IMR-90 (cell line): ENCODE data around the gene VOPP1. TPM values are rescaled to one million over a fixed set of nuclear protein-coding genes. Genes with fewer than 3 reads are reported as not detected.

Experiments
- ATAC-seq: fragments of 200-7000 bp; cut with Tn5 transposase; 2 replicates; pipeline ENCODE4 v1.9.1; 2020; ENCODE audit warnings: low read depth, mild to moderate bottlenecking, moderate library complexity
- BruUV-seq: library from RNA; stranded (reverse); fragments of 400-500 nt; replicated peaks from 2 replicates; lab custom pipeline; 2021; lab: Mats Ljungman, UMichigan
- CTCF ChIA-PET: fragments of 300-600 bp; formaldehyde crosslinking; extraction: SDS; loops from one replicate; lab custom pipeline; 2021; ENCODE audit warnings: antibody characterized with exemption; lab: Yijun Ruan, JAX
- POLR2A ChIA-PET: fragments of 300-600 bp; sonication (Branson Sonifier 250); formaldehyde crosslinking; loops from one replicate; lab custom pipeline; 2022; ENCODE audit warnings: antibody characterized with exemption; ENCODE audit not compliant: unreplicated experiment; lab: Charles Lee
- DNase-seq: peaks from one replicate; pipeline ENCODE4 v3.0.0; 2013
- H2AFZ ChIP-seq: replicated peaks from 2 replicates; pipeline ENCODE3; 2013; ENCODE audit warnings: low read length, mild to moderate bottlenecking; ENCODE audit not compliant: poor library complexity
- H2AK5ac ChIP-seq: 2 replicates; pipeline ENCODE4 v1.6.1; 2013; ENCODE audit warnings: low read depth, low read length, inconsistent platforms
- H2AK9ac ChIP-seq: replicated peaks from 2 replicates; pipeline ENCODE3; 2013; ENCODE audit warnings: mild to moderate bottlenecking, low read depth, low read length, moderate library complexity; ENCODE audit not compliant: poor library complexity
- H2BK120ac ChIP-seq: 2 replicates; pipeline ENCODE4 v1.6.1; 2013; ENCODE audit warnings: low read depth, low read length, inconsistent platforms
- H2BK15ac ChIP-seq: 3 replicates; pipeline ENCODE4 v1.6.1; 2013; ENCODE audit warnings: low read depth, low read length, inconsistent platforms
- H2BK20ac ChIP-seq: 2 replicates; pipeline ENCODE4 v1.6.1; 2013; ENCODE audit warnings: low read depth, mild to moderate bottlenecking, inconsistent platforms, low read length, moderate library complexity
- H2BK5ac ChIP-seq: 2 replicates; pipeline ENCODE4 v1.6.1; 2013; ENCODE audit warnings: mild to moderate bottlenecking, low read depth, low read length, inconsistent platforms; ENCODE audit not compliant: poor library complexity, severe bottlenecking
- H3K14ac ChIP-seq: replicated peaks from 2 replicates; pipeline ENCODE4 v1.6.1; 2013; ENCODE audit warnings: low read depth, low read length, inconsistent platforms
- H3K18ac ChIP-seq: 2 replicates; pipeline ENCODE4 v1.6.1; 2013; ENCODE audit warnings: low read depth, low read length, control low read depth
- H3K23ac ChIP-seq: 2 replicates; pipeline ENCODE4 v1.6.1; 2013; ENCODE audit warnings: low read depth, low read length, inconsistent platforms
- H3K27ac ChIP-seq: 2 replicates; pipeline ENCODE4 v1.5.1; 2013; ENCODE audit warnings: mild to moderate bottlenecking, control low read depth, low read length; ENCODE audit not compliant: insufficient read depth
- H3K27me3 ChIP-seq: 2 replicates; pipeline ENCODE4 v1.6.1; 2013; ENCODE audit warnings: low read length; ENCODE audit not compliant: control insufficient read depth, insufficient read depth
- H3K36me3 ChIP-seq: 2 replicates; pipeline ENCODE4 v1.6.1; 2013; ENCODE audit warnings: low read length, mixed read lengths; ENCODE audit not compliant: control insufficient read depth, insufficient read depth
- H3K4ac ChIP-seq: 2 replicates; pipeline ENCODE4 v1.6.1; 2013; ENCODE audit warnings: low read depth, low read length, inconsistent platforms
- H3K4me1 ChIP-seq: 2 replicates; pipeline ENCODE4 v1.6.1; 2013; ENCODE audit warnings: low read length, mixed read lengths; ENCODE audit not compliant: control insufficient read depth, insufficient read depth
- H3K4me2 ChIP-seq: 2 replicates; pipeline ENCODE4 v1.6.1; 2013; ENCODE audit warnings: low read depth, mild to moderate bottlenecking, control low read depth, low read length, moderate library complexity
- H3K4me3 ChIP-seq: 2 replicates; pipeline ENCODE4 v1.5.1; 2013; ENCODE audit warnings: low read depth, mild to moderate bottlenecking, control low read depth, low read length, moderate library complexity; ENCODE audit not compliant: insufficient read depth
- H3K56ac ChIP-seq: 2 replicates; pipeline ENCODE4 v1.6.1; 2013; ENCODE audit warnings: low read length, inconsistent platforms; ENCODE audit not compliant: insufficient read depth; ENCODE audit errors: extremely low read depth
- H3K79me1 ChIP-seq, 2 experiments: 2 replicates each; pipeline ENCODE4 v1.6.1; 2013; ENCODE audit warnings: low read length in 2 of 2, inconsistent platforms in 1 of 2, low read depth in 1 of 2
- H3K9ac ChIP-seq: 2 replicates; pipeline ENCODE4 v1.6.1; 2013; ENCODE audit warnings: low read depth, low read length, control low read depth
- H3K9me1 ChIP-seq: 2 replicates; pipeline ENCODE4 v1.6.1; 2013; ENCODE audit warnings: low read length, inconsistent platforms; ENCODE audit not compliant: insufficient read depth
- H3K9me3 ChIP-seq: 2 replicates; pipeline ENCODE4 v1.6.1; 2013; ENCODE audit warnings: low read length; ENCODE audit not compliant: control insufficient read depth, insufficient read depth
- H4K20me1 ChIP-seq: 2 replicates; pipeline ENCODE4 v1.6.1; 2013; ENCODE audit warnings: low read length, inconsistent platforms; ENCODE audit not compliant: insufficient read depth
- H4K5ac ChIP-seq: 2 replicates; pipeline ENCODE4 v1.6.1; 2013; ENCODE audit warnings: mild to moderate bottlenecking, low read depth, low read length, control low read depth
- H4K8ac ChIP-seq, 2 experiments: 2 replicates each; pipeline ENCODE4 v1.6.1; 2013; ENCODE audit warnings: low read depth in 2 of 2, low read length in 2 of 2, control low read depth in 1 of 2, inconsistent platforms in 1 of 2
- H4K91ac ChIP-seq: 2 replicates; pipeline ENCODE4 v1.6.1; 2013; ENCODE audit warnings: low read depth, low read length, inconsistent platforms; ENCODE audit not compliant: insufficient read depth
- BHLHE40 ChIP-seq: fragments of 150-350 bp; IDR thresholded peaks from 2 replicates; pipeline ENCODE4 v1.6.1; 2016; ENCODE audit warnings: mild to moderate bottlenecking, low read depth, low read length
- CEBPB ChIP-seq: IDR thresholded peaks from 2 replicates; pipeline ENCODE4 v1.6.1; 2012; ENCODE audit warnings: low read depth, low read length, improper control_type of control experiment
- CHD1 ChIP-seq: IDR thresholded peaks from 2 replicates; pipeline ENCODE4 v1.6.1; 2012; ENCODE audit warnings: low read depth, low read length, improper control_type of control experiment
- FOS ChIP-seq: fragments of 150-350 bp; IDR thresholded peaks from 2 replicates; pipeline ENCODE4 v1.6.1; 2016; ENCODE audit warnings: low read depth, low read length
- MAFK ChIP-seq: IDR thresholded peaks from 2 replicates; pipeline ENCODE4 v1.6.1; 2012; ENCODE audit warnings: low read depth, low read length, improper control_type of control experiment
- NFE2L2 ChIP-seq: fragments of 150-350 bp; IDR thresholded peaks from 2 replicates; pipeline ENCODE4 v1.6.1; 2016; ENCODE audit warnings: low read depth, mild to moderate bottlenecking, low read length
- POLR2A ChIP-seq: IDR thresholded peaks from 2 replicates; pipeline ENCODE4 v1.6.1; 2012; ENCODE audit warnings: mild to moderate bottlenecking, low read depth, low read length
- RAD21 ChIP-seq: IDR thresholded peaks from 2 replicates; pipeline ENCODE4 v1.6.1; 2012; ENCODE audit warnings: low read length, improper control_type of control experiment
- RCOR1 ChIP-seq: IDR thresholded peaks from 2 replicates; pipeline ENCODE4 v1.6.1; 2012; ENCODE audit warnings: mild to moderate bottlenecking, low read length, improper control_type of control experiment; ENCODE audit not compliant: insufficient replicate concordance
- RFX5 ChIP-seq: IDR thresholded peaks from 2 replicates; pipeline ENCODE4 v1.8.0; 2012; ENCODE audit warnings: low read depth, mild to moderate bottlenecking, low read length, moderate library complexity
- SMC3 ChIP-seq: fragments of 150-350 bp; IDR thresholded peaks from 2 replicates; pipeline ENCODE4 v1.6.1; 2016; ENCODE audit warnings: low read depth, mild to moderate bottlenecking, antibody characterized with exemption, low read length, moderate library complexity
- WGBS, 2 experiments: methylation state at CpG; one replicate each; pipeline versions ENCODE4 v1.1.5 to v1.1.7; 2013; ENCODE audit warnings: missing lambda C conversion rate in 2 of 2; ENCODE audit not compliant: insufficient read length in 1 of 2; ENCODE audit errors: extremely low coverage in 2 of 2; 5-methylcytosine and 5-hydroxymethylcytosine counted together
- dilution Hi-C: fragments of 300-500 bp; cut with HindIII; formaldehyde crosslinking; loops from one replicate; pipeline ENCODE4 v1.14.3; 2018; ENCODE audit warnings: low sequenced_read_pairs; ENCODE audit not compliant: unreplicated experiment
- in situ Hi-C: fragments of 300-500 bp; cut with MboI; formaldehyde crosslinking; loops from 3 replicates; pipeline ENCODE4 v1.14.3; 2019; ENCODE audit warnings: low sequenced_read_pairs, inconsistent platforms, mixed read lengths
- intact Hi-C: fragments of 100-400 bp; cut with micrococcal nuclease; formaldehyde crosslinking; loops from 2 replicates; pipeline ENCODE4 v1.10.0; 2022
- polyA plus RNA-seq, 3 experiments: library from polyadenylated mRNA; depleted of rRNA; stranded (reverse); fragments of >200 nt; gene quantifications; 2 replicates each; pipeline ENCODE4 v1.2.3, GENCODE V29; 2012; ENCODE audit warnings: low replicate concordance in 1 of 3
- total RNA-seq: library from RNA; depleted of rRNA; stranded (reverse); fragments of >200 nt; gene quantifications from 2 replicates; pipeline ENCODE4 v1.2.3, GENCODE V29; 2012
- TF ChIP-seq, protein P1 (sequence below): fragments of 150-350 bp; IDR thresholded peaks from 2 replicates; pipeline ENCODE4 v1.6.1; 2017; ENCODE audit warnings: mild to moderate bottlenecking, antibody characterized with exemption, low read length, low read depth
- TF ChIP-seq, protein P2 (sequence below): fragments of 150-350 bp; IDR thresholded peaks from 2 replicates; pipeline ENCODE4 v1.6.1; 2016; ENCODE audit warnings: low read depth, mild to moderate bottlenecking, low read length, moderate library complexity, borderline replicate concordance
- TF ChIP-seq, protein P3 (sequence below): conservative IDR thresholded peaks from 2 replicates; pipeline ENCODE4 v1.5.1; 2012; ENCODE audit warnings: mild to moderate bottlenecking, low read depth, low read length, improper control_type of control experiment

The VOPP1 gene
- total and polyA plus RNA-seq, 2 of the 4 experiments (the other 2 are of a cell fraction): 60.2 to 94.5 TPM

DNA sequence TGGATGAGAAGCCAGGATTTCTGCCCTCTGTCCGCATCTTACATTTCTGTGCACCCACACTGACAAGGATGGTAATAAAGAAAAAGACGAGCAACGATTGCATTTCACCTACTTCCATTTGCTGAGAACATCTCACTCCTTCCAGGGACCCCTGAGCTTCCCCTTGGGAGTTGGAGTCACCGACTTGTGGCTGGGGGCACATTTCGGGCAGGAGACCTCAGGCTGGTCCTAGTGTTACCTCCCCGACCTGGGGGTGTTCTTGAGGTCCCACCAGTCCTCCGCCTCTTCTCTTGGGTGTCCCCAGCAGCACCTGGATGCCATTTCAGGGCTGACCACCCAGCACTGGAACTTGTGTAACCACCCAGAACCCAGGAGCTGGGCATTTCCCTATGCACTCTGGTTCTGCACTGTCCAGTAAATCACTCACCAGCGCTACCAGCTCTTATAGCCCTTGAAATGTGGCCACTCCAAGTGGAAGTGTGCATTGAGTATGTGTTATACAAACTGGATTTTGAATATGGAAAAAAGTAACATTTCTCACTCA is 122.2 kb downstream of the VOPP1 start:
- TF ChIP-seq RCOR1 (no peak), RAD21 (no peak), MAFK (no peak), RFX5 (no peak), SMC3 (no peak), FOS (no peak), POLR2A (no peak), NFE2L2 (no peak), CHD1 (no peak), BHLHE40 (no peak), CEBPB (no peak)
- TF ChIP-seq, protein P1, sequence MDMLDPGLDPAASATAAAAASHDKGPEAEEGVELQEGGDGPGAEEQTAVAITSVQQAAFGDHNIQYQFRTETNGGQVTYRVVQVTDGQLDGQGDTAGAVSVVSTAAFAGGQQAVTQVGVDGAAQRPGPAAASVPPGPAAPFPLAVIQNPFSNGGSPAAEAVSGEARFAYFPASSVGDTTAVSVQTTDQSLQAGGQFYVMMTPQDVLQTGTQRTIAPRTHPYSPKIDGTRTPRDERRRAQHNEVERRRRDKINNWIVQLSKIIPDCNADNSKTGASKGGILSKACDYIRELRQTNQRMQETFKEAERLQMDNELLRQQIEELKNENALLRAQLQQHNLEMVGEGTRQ: no peak
- TF ChIP-seq, protein P2, sequence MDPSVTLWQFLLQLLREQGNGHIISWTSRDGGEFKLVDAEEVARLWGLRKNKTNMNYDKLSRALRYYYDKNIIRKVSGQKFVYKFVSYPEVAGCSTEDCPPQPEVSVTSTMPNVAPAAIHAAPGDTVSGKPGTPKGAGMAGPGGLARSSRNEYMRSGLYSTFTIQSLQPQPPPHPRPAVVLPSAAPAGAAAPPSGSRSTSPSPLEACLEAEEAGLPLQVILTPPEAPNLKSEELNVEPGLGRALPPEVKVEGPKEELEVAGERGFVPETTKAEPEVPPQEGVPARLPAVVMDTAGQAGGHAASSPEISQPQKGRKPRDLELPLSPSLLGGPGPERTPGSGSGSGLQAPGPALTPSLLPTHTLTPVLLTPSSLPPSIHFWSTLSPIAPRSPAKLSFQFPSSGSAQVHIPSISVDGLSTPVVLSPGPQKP: no peak
- TF ChIP-seq, protein P3, sequence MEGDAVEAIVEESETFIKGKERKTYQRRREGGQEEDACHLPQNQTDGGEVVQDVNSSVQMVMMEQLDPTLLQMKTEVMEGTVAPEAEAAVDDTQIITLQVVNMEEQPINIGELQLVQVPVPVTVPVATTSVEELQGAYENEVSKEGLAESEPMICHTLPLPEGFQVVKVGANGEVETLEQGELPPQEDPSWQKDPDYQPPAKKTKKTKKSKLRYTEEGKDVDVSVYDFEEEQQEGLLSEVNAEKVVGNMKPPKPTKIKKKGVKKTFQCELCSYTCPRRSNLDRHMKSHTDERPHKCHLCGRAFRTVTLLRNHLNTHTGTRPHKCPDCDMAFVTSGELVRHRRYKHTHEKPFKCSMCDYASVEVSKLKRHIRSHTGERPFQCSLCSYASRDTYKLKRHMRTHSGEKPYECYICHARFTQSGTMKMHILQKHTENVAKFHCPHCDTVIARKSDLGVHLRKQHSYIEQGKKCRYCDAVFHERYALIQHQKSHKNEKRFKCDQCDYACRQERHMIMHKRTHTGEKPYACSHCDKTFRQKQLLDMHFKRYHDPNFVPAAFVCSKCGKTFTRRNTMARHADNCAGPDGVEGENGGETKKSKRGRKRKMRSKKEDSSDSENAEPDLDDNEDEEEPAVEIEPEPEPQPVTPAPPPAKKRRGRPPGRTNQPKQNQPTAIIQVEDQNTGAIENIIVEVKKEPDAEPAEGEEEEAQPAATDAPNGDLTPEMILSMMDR: no peak
- no TSS peak for BruUV-seq

More for the DNA sequence above, 122.2 kb downstream of the VOPP1 start:
- Histone ChIP-seq H3K27me3 (no peaks in the 10 kb centered on the region), H3K18ac (no peak overlapping the region), H2BK5ac (no peak overlapping the region), H3K79me1 (no peaks in the 10 kb centered on the region; a peak in 1 of 4 replicates), H3K23ac (no peak overlapping the region), H3K9ac (no peak overlapping the region), H2AK9ac (no peak overlapping the region), H2BK120ac (no peak overlapping the region), H3K27ac (no peak overlapping the region), H3K9me1 (no peaks in the 10 kb centered on the region; the same call in 1 of the 2 replicates), H4K5ac (no peak overlapping the region), H4K8ac (no peak overlapping the region), H3K9me3 (no peaks in the 10 kb centered on the region), H3K4me1 (no peaks in the 10 kb centered on the region), H3K4ac (no peak overlapping the region), H4K91ac (no peak overlapping the region), H3K4me3 (no peak overlapping the region), H2AK5ac (no peak overlapping the region), H3K36me3 (peaks cover 3% of the 10 kb centered on the region; the same call in 1 of the 2 replicates), H2BK20ac (no peak overlapping the region), H2BK15ac (no peak overlapping the region), H2AFZ (no peak overlapping the region), H3K14ac (no peak overlapping the region), H3K56ac (no peak overlapping the region), H3K4me2 (no peak overlapping the region), H4K20me1 (no peaks in the 10 kb centered on the region)
- in situ Hi-C loops: loop anchor here (25.0 kb wide), 1 partner anchor 512 kb away; the partner anchor contains the start of genes MRPS17 and NIPSNAP2
- ChIA-PET CTCF (no interaction called here), POLR2A (no interaction called here)
- ATAC-seq (no peak), DNase-seq (no peak)
- dilution Hi-C loops: no loop called here
- 92% methylated on average over 4 of the region's 8 CpGs; no CpG with 5 or more reads in 1 of the 2 experiments for WGBS, 2 experiments
- intact Hi-C loops: no loop called here
